ENCODE data around the gene KCNS1.

The KCNS1 gene

DNA sequence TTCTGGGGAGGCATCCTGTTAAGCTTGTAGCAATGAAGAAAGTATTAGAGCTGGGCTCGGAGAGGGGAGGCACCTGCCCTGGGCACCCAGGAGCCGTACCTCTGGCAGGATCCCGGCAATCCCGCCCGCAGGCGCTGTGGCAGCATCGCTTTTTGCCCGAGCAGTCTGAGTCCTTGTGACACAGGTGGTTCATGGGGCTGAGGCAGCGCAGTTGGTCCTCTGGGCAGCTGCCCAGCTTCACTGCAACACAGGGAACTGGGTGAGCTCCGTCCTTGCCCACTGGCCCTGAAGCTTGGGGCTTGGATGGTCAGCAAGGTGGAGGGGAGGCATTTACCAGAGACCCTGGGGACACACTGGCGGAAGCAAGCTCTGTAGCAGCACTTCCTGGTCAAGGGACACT, 9.4 kb upstream of the KCNS1 start:
- ATAC-seq (no peak), DNase-seq (no peak)

DNA sequence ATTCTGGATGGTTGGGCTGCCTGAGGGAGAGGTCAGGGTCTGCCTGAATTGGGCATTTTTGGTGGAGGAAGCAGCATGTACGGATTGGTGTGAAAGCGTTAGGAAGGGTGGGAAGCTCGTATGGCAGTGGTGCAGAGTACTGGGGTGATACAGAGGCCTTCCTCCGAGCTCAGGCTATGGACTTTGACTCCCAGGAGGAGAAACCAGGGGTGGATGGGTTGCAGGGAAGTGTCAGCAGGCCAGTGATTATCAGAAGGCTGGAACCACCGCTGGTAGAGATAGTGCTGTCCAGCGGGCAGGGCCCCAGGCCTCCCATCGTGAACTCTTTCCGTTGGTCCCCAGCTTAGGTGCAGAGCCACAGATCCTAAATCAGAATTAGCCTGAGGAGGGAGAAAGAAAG, 8.7 kb upstream of the KCNS1 start:
- ATAC-seq = no peak
- DNase-seq = no peak

- no peak for DNase-seq
- no peak for ATAC-seq
Observed at GRCh38 chr20:45105317-45105716, 4.4 kb upstream of the KCNS1 start.

DNA sequence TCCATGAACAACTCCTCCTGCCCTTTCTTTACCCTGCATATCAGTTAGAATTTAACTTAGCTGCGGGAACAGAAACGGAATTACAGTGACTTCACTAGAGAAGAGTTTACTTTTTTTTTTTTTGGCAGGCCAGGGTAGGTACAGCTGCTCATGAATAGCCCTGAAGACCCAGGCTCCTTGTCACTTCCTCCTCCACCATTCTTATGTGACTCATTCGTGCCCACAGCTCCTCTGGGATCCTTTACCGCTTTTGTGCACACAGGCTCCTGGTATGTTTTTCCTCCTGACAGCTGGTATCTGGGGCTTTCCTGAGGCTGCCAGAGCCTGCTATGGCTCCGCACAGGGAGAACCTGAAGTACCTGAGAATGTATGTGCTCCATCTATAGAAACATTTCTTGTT, 3.9 kb upstream of the KCNS1 start:
- no peak for ATAC-seq
- DNase-seq = no peak

- no peak for DNase-seq
- no peak for ATAC-seq
Observed at GRCh38 chr20:45103072-45103471, 2.1 kb upstream of the KCNS1 start.

- ATAC-seq (no peak), DNase-seq (no peak)
Observed at GRCh38 chr20:45101333-45101850, 465 bp upstream of the KCNS1 start.

DNA sequence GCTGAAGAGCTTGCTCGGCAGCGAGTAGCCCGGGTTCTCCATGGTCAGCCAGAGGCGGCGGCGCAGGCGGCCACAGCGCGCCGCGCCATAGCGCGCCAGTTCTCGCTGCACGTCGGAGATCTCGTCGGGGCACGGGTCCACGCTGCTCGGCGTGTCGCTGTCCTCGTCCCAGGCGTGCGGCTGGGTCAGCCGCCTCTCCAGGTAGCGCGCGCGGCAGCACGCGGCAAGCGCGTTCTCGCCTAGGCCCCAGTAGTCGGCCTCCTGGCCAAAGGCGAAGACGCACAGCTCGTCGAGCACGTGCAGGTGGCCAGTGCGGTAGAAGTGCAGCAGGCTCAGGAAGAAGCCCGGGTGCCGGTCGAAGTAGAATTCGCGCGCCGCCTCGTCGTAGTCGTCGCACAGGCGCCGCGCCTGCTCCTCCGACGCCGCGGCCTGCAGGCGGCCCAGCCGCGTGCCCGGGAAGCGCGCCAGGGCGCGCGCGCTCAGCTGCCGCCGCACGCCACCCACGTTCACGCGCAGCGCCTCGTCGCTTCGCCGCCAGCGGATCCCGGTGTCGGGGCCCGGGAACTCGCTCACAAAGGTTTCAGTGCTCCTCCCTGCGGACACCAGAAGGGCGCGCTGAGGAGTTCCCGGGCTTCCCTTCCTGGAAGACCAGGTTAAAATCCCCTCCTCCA, 2.7 kb downstream of the KCNS1 start:
- ATAC-seq (no peak), DNase-seq (peak; percentile 27)

DNA sequence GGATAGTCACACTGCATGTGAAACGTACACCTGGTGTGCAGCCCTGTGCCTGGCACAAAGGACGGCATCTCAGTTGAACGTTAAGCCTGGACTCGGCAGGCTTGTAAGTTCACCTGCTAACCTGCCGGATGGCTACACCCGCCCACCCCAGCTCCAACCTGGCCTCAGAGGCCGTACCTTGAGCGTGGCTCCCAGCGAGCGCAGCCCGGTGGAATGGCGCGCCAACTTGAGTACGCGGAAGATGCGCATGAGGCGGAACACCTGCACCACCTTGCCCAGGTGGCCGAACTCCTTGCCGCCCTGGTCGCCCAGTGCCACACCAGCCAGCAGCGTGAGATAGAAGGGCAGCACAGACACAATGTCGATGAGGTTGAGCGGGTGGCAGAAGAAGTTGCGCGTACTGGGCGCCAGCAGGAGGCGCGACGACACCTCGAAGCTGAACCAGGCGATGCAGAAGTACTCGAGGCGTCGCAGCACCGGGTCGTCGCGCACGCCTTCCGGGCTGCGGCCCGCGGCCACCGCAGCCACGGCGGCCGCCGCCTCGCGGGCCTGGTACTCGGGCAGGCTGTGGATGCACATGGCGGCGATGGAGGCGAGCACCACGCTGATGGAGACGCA, 3.3 kb downstream of the KCNS1 start:
- DNase-seq (peak; percentile 50), ATAC-seq (no peak)

DNA sequence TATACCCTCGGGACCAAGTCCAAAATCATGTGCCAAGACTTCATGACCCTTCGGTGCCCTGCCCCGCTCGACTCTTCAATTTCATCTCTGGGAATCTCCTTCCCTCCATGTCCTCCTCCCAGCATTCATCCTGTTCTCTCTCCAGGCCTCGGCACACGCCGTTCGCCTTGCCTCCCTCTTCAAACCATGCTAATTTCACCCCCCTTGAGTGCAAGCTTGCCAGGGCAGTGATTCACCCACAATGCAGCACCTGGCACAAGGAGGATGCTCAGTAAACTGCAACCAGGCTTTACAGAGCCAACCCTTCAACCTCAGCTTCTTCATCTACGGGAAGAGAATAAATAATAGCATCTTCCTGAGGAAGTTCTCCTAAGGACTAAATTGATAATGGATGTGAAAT, 4.1 kb downstream of the KCNS1 start:
- DNase-seq (no peak), ATAC-seq (no peak)

DNA sequence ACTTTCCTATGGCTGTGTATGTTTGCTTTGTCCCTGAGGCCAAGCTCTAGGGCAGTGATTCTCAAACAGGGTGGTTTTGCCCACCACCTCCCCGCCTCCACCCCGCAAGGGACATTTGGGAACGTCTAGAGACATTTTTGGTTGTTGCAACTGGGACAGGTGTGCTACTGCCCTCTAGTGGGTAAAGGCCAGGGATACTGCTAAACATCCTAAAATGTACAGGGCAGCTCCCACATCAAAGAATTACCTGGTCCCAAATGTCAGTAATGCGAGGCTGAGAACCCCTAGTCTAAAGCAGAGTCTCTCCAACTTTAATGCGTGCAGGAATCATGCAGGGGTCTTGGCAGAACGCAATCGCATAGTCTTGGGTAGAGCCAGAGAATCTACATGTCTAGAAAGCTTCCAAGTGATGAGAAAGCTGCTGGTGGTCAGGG, 5.1 kb downstream of the KCNS1 start:
- ATAC-seq = peak; percentile 50
- DNase-seq = peak; percentile 66

- ATAC-seq = no peak
Observed at GRCh38 chr20:45094864-45095574, 5.9 kb downstream of the KCNS1 start.

GRCh38 chr20:45094201-45094600, 6.7 kb downstream of the KCNS1 start:
- DNase-seq = no peak
- no peak for ATAC-seq

More at GRCh38 chr20:45094864-45095574, 5.9 kb downstream of the KCNS1 start:
- no peak for DNase-seq

- no peak for DNase-seq
- ATAC-seq = no peak
Observed at GRCh38 chr20:45092898-45093297, 8.0 kb downstream of the KCNS1 start.

- no peak for DNase-seq
- ATAC-seq = no peak
Observed at GRCh38 chr20:45091366-45091765, 9.6 kb downstream of the KCNS1 start.

DNA sequence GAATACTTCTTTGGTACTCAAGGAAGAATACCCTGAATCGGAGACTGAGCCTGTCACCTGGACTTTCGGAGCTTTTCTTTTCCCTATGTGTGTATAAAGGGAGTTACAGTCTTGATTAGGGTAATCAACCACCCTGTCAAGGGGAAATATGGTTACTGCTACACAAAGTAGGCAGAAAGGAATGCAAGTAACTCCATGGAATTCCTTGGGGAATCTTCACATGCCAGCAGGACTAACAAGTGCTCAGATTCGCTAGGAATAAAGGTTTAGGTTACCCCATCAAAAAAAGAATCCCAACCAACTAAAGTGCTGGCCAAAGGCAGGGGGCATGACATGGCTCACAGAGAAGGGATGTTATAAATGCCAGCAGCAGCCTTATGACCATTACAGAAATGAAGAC, 10.4 kb downstream of the KCNS1 start:
- ATAC-seq (no peak), DNase-seq (no peak)

DNA sequence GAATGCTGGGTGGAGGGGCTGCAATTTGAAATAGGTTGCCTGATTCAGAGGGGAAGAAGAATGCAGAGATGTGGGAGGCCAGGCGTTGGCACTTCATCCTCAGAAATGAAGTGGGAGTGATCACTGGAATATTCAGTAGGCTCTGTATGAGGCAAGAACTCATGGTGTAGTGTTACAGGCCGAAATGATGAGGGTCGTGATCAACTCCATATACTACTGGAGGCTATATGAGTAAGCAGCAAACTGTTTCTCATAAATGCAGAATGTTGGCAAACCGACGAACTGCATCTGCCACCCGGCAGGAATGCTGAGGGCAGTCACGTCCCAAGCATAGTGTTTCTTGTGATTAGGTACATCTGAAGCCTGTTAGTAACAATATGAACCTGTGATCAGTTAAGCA, 12.7 kb downstream of the KCNS1 start:
- no peak for ATAC-seq

DNA sequence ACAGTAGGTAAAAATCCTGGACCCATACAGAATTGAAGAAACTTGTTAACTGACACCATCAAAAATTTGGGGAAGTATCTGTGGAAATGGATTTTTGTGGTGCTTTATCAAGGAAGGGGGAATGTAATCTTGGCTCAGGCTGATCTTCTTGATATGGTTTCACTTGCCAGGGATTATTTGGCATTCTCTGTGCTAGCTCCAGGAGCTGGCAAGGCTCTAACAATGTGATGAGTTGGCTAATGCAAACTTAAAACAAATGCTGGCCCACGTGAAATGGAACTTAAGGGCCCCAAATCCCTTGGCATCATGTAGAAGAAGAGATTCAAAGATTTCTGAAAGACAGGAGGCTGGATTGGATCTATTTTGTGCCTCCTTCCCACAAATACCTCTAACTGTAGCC, 13.1 kb downstream of the KCNS1 start:
- DNase-seq = no peak
- no peak for ATAC-seq

More for the DNA sequence above, 12.7 kb downstream of the KCNS1 start:
- DNase-seq = no peak

DNA sequence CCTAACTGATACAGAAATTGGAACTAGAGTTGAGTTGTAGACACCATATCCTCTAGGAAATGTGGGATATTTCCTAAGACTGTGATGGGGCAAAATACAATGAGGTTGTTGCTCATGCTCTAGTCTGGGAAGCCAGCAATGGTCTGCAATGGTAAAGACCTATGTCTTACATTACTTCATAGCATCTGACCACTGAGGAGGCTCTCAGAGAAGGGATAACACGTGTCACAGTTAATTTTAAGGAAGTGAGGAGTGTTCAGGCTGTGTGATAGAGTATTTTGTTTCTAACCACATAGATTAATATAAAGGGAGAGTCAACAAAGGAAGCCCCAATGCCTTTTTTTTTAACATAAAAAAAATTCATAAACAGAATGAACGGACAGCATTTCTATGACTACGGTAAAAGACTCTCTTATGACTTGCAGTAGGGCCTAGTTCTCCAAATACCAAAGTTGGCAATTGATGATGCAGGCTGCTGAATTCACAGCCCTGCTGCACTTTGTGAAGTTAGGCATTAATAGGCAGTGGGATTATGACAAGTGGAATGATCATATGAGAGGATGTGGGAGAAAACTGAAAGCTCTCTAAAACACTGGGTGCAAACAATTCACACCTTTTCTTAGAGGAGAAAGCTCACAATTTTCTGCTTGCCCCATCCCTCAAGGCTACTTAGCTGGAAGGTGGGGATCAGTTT, 13.7 kb downstream of the KCNS1 start:
- ATAC-seq = no peak
- no peak for DNase-seq

- DNase-seq (no peak), ATAC-seq (peak; percentile 6)
Observed at GRCh38 chr20:45085867-45086266, 15.1 kb downstream of the KCNS1 start.

DNA sequence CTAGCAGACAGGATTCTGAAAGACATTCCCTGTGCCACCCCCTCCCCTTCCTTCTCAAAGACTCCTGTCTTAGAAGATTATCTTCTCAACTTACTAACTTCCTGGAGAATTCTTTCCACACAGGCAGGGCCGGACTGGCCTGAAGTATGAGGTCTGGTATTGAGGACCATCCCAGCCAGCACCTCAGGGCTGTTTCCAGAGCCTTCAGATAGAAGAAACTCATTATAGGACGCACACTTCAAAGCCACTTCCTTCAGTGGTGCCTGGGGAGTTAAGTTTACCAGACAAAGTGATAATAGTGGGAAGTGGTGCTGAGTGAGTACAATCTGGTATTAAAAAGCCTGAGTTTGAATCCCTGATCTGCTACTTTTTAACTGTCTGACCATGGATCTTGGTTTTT, 15.6 kb downstream of the KCNS1 start:
- no peak for ATAC-seq

GRCh38 chr20:45083127-45083526, 17.8 kb downstream of the KCNS1 start:
- no peak for ATAC-seq
- no peak for DNase-seq

More for the DNA sequence above, 15.6 kb downstream of the KCNS1 start:
- DNase-seq = no peak

DNA sequence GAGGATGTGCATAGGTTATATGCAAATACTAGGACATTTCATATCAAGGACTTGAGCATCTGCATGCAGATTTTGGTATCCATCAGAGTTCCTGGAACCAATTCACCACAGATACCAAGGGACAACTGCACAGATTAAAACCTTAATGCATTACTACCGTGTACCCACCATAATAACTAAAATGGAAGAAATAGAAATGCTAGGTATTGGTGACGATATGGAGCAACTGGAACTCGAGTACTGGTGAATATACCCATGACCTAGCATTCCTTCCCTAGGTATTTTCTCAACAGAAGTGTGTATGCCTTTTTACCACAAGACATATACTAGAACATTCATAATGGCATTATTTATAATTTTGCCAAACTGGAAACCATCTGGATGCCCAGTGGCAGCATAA, 18.5 kb downstream of the KCNS1 start:
- DNase-seq = no peak
- ATAC-seq = no peak

Data from stimulated activated naive CD8-positive, alpha-beta T cell treated with anti-CD3 and anti-CD28 coated beads, Interleukin-15, Interleukin-2, amounts not matched to agents 100 U/mL and 50 U/mL, for 24 hours (primary cell).